H1 (cell line): ENCODE measurements around the gene ARMC12. TPM values are rescaled to one million over a fixed set of nuclear protein-coding genes. Genes with fewer than 3 reads are reported as not detected.
A peak's percentile ranks its signal among the peaks of the same experiment; 100 is the strongest.

Experiments used
- CTCF ChIA-PET: fragments of 300-600 bp; sonication (Branson Sonifier 250); formaldehyde crosslinking; loops from one replicate; lab custom pipeline; 2021; ENCODE audit not compliant: partially characterized antibody; lab: Charles Lee
- POLR2A ChIA-PET: fragments of 300-600 bp; sonication (Branson Sonifier 250); formaldehyde crosslinking; loops from one replicate; lab custom pipeline; 2021; ENCODE audit warnings: inconsistent platforms; ENCODE audit not compliant: partially characterized antibody; lab: Charles Lee
- DNase-seq, 2 experiments: peaks; one replicate each; pipeline versions ENCODE4 v3.0.0 to v3.0.0-alpha.2; 2010 to 2022; ENCODE audit warnings: low spot score in 2 of 2, low read depth in 1 of 2, mixed read lengths in 1 of 2
- FAIRE-seq: peaks from 2 replicates; lab custom pipeline; 2011; peaks lifted over from hg19 to GRCh38; lab: Jason Lieb, UNC
- H2AFZ ChIP-seq: 2 replicates; pipeline ENCODE4 v1.8.1; 2012; ENCODE audit warnings: low read length, inconsistent platforms
- H2AK5ac ChIP-seq: 2 replicates; pipeline ENCODE4 v1.6.1; 2013; ENCODE audit warnings: low read depth, low read length
- H2BK120ac ChIP-seq: replicated peaks from 2 replicates; pipeline ENCODE3; 2013; ENCODE audit warnings: low read depth, low read length, inconsistent platforms
- H2BK12ac ChIP-seq: 2 replicates; pipeline ENCODE4 v1.6.1; 2013; ENCODE audit warnings: low read depth, low read length
- H2BK15ac ChIP-seq: 2 replicates; pipeline ENCODE4 v1.6.1; 2013; ENCODE audit warnings: low read length
- H2BK20ac ChIP-seq: 2 replicates; pipeline ENCODE4 v1.6.1; 2013; ENCODE audit warnings: low read length
- H2BK5ac ChIP-seq: 2 replicates; pipeline ENCODE4 v1.6.1; 2013; ENCODE audit warnings: low read depth, low read length
- H3K14ac ChIP-seq: 2 replicates; pipeline ENCODE4 v1.6.1; 2013; ENCODE audit warnings: inconsistent platforms; ENCODE audit not compliant: insufficient read length
- H3K18ac ChIP-seq: 2 replicates; pipeline ENCODE4 v1.6.1; 2013; ENCODE audit warnings: low read length; ENCODE audit errors: extremely low read depth
- H3K23ac ChIP-seq: 2 replicates; pipeline ENCODE4 v1.6.1; 2013; ENCODE audit warnings: inconsistent platforms; ENCODE audit not compliant: insufficient read length
- H3K23me2 ChIP-seq: 2 replicates; pipeline ENCODE4 v1.6.1; 2013; ENCODE audit warnings: low read depth, low read length
- H3K27ac ChIP-seq: 2 replicates; pipeline ENCODE4 v1.6.1; 2011; ENCODE audit warnings: low read depth, low read length, inconsistent platforms
- H3K27me3 ChIP-seq, 4 experiments: replicated peaks in 1 of 4; 1 replicate in 1 of 4; 2 replicates in 3 of 4; pipeline versions ENCODE4 v1.6.1 to v1.8.1; 2011 to 2013; ENCODE audit warnings: low read length in 3 of 4, mild to moderate bottlenecking in 3 of 4, inconsistent platforms in 2 of 4, mixed read lengths in 2 of 4, moderate library complexity in 1 of 4; ENCODE audit not compliant: control insufficient read depth in 3 of 4, insufficient read depth in 3 of 4; ENCODE audit errors: extremely low read depth in 1 of 4
- H3K36me3 ChIP-seq, 4 experiments: 2 replicates each; pipeline versions ENCODE4 v1.6.1 to v1.8.1; 2011 to 2013; ENCODE audit warnings: mild to moderate bottlenecking in 4 of 4, low read length in 3 of 4, moderate library complexity in 2 of 4, control low read depth in 1 of 4, inconsistent platforms in 1 of 4; ENCODE audit not compliant: insufficient read depth in 4 of 4, control insufficient read depth in 2 of 4
- H3K4ac ChIP-seq: replicated peaks from 2 replicates; pipeline ENCODE3; 2013; ENCODE audit warnings: low read length, low read depth, mixed read lengths, inconsistent platforms; ENCODE audit not compliant: insufficient read length
- H3K4me1 ChIP-seq, 4 experiments: replicated peaks in 1 of 4; 1 replicate in 1 of 4; 2 replicates in 3 of 4; pipeline versions ENCODE4 v1.6.1 to v1.8.1; 2011 to 2013; ENCODE audit warnings: low read length in 3 of 4, inconsistent platforms in 2 of 4, mixed read lengths in 1 of 4; ENCODE audit not compliant: insufficient read depth in 4 of 4, control insufficient read depth in 3 of 4
- H3K4me2 ChIP-seq, 2 experiments: 2 replicates each; pipeline versions ENCODE4 v1.6.1 to v1.8.1; 2011 to 2013; ENCODE audit warnings: low read depth in 2 of 2, low read length in 2 of 2, control low read depth in 1 of 2, inconsistent platforms in 1 of 2, mild to moderate bottlenecking in 1 of 2; ENCODE audit not compliant: insufficient read depth in 1 of 2
- H3K4me3 ChIP-seq, 4 experiments: fragments of 200-600, 300-600 bp in 1 of 4; sonication (generic), shearing (Covaris generic), sonication (Bioruptor Twin) in 1 of 4; 2 replicates each; pipeline versions ENCODE4 v1.5.1 to v1.8.1; 2011 to 2016; ENCODE audit warnings: low read length in 4 of 4, low read depth in 3 of 4, control low read depth in 2 of 4, inconsistent platforms in 2 of 4, mild to moderate bottlenecking in 2 of 4, mixed read lengths in 1 of 4, moderate library complexity in 1 of 4; ENCODE audit not compliant: insufficient read depth in 2 of 4; ENCODE audit errors: extremely low read depth in 1 of 4
- H3K56ac ChIP-seq: replicated peaks from 2 replicates; pipeline ENCODE3; 2013; ENCODE audit warnings: low read depth, mild to moderate bottlenecking, mixed read lengths, low read length, inconsistent platforms; ENCODE audit not compliant: insufficient read length
- H3K79me1 ChIP-seq: 2 replicates; pipeline ENCODE4 v1.6.1; 2013; ENCODE audit warnings: low read depth, low read length, control low read depth
- H3K79me2 ChIP-seq, 2 experiments: 2 replicates each; pipeline versions ENCODE4 v1.6.1 to v1.8.1; 2012 to 2013; ENCODE audit warnings: low read length in 2 of 2, mild to moderate bottlenecking in 2 of 2, inconsistent platforms in 1 of 2; ENCODE audit not compliant: insufficient read depth in 2 of 2, control insufficient read depth in 1 of 2
- H3K9ac ChIP-seq, 4 experiments: replicated peaks in 1 of 4; 1 replicate in 1 of 4; 2 replicates in 3 of 4; pipeline versions ENCODE4 v1.6.1 to v1.8.1; 2011 to 2013; ENCODE audit warnings: low read depth in 3 of 4, low read length in 3 of 4, control low read depth in 2 of 4, mild to moderate bottlenecking in 2 of 4, moderate library complexity in 2 of 4, inconsistent platforms in 1 of 4; ENCODE audit errors: extremely low read depth in 1 of 4
- H3K9me3 ChIP-seq, 2 experiments: 2 replicates each; pipeline versions ENCODE4 v1.6.1 to v1.8.1; 2012 to 2013; ENCODE audit warnings: mild to moderate bottlenecking in 2 of 2, moderate library complexity in 2 of 2, control low read depth in 1 of 2, inconsistent platforms in 1 of 2, low read depth in 1 of 2, low read length in 1 of 2, mixed read lengths in 1 of 2; ENCODE audit not compliant: insufficient read depth in 2 of 2
- H4K20me1 ChIP-seq, 2 experiments: replicated peaks in 1 of 2; 2 replicates each; pipeline versions ENCODE3 to v1.8.1; 2011 to 2013; ENCODE audit warnings: inconsistent platforms in 2 of 2, low read length in 2 of 2, mild to moderate bottlenecking in 1 of 2; ENCODE audit not compliant: insufficient read depth in 2 of 2, control insufficient read depth in 1 of 2
- H4K5ac ChIP-seq: 2 replicates; pipeline ENCODE4 v1.6.1; 2013; ENCODE audit warnings: low read length, low read depth, mixed read lengths, inconsistent platforms; ENCODE audit not compliant: insufficient read length
- H4K8ac ChIP-seq: 2 replicates; pipeline ENCODE4 v1.8.0; 2013; ENCODE audit warnings: mild to moderate bottlenecking, moderate library complexity, low read length, inconsistent platforms; ENCODE audit not compliant: insufficient read depth; ENCODE audit errors: extremely low read depth
- H4K91ac ChIP-seq: replicated peaks from 2 replicates; pipeline ENCODE3; 2013; ENCODE audit warnings: low read length, mixed read lengths, inconsistent platforms; ENCODE audit not compliant: insufficient read length
- CEBPB ChIP-seq: IDR thresholded peaks from 2 replicates; pipeline ENCODE4 v1.6.1; 2012; ENCODE audit warnings: low read depth, low read length
- JUN ChIP-seq: IDR thresholded peaks from 2 replicates; pipeline ENCODE4 v1.6.1; 2011; ENCODE audit warnings: low read depth, mild to moderate bottlenecking, improper control_type of control experiment, low read length
- WGBS, 2 experiments: shearing (Covaris generic) in 1 of 2; methylation state at CpG; one replicate each; pipeline versions ENCODE4 v1.1.6 to v1.1.7; 2013 to 2015; ENCODE audit warnings: low lambda C conversion rate in 2 of 2, mixed read lengths in 2 of 2, inconsistent platforms in 1 of 2, low coverage in 1 of 2, missing lambda C conversion rate in 1 of 2; ENCODE audit not compliant: insufficient replicate concordance in 2 of 2, insufficient coverage in 1 of 2, insufficient read length in 1 of 2; ENCODE audit errors: extremely low coverage in 1 of 2, missing lambda C conversion rate in 1 of 2; 5-methylcytosine and 5-hydroxymethylcytosine counted together
- polyA plus RNA-seq, 7 experiments: library from polyadenylated mRNA; depleted of rRNA in 3 of 7; stranded (reverse) in 5 of 7; unstranded in 2 of 7; fragments of >200 nt in 5 of 7; fragments of 200-250 nt in 2 of 7; gene quantifications; 1 replicate in 5 of 7; 2 replicates in 1 of 7; 4 replicates in 1 of 7; pipeline versions ENCODE4 v1.2.1 to v1.2.3, GENCODE V29; 2011 to 2013; ENCODE audit warnings: missing spikeins in 2 of 7, mixed read lengths in 2 of 7
- total RNA-seq: library from RNA; stranded (reverse); fragmentation: NEBNext Ultra II Directional; extraction: Animal tissue kit (Norgen Biotek cat#: 25700); gene quantifications from 2 replicates; pipeline ENCODE4 v1.2.1, GENCODE V29; 2021

The ARMC12 gene
- total and polyA plus RNA-seq, 2 of the 8 experiments (the other 6 are each of a cell fraction or from before 2014, with no cell fraction given): 0.86 to 3.7 TPM

GRCh38 chr6:35710241-35710847 lies 26.5 kb upstream of the ARMC12 start:
- H3K9me3 ChIP-seq: no peaks in the 10 kb centered on the region
- H3K23ac ChIP-seq: no peak overlapping the region
- no peaks in the 10 kb centered on the region for H3K79me2 ChIP-seq
- no peak overlapping the region for H2BK15ac ChIP-seq
- no peaks in the 10 kb centered on the region for H3K36me3 ChIP-seq
- 65% methylated on average over 4 of the region's 4 CpGs; no CpG with 5 or more reads in 1 of the 2 experiments for WGBS, 2 experiments
- H3K4me1 ChIP-seq: no peaks in the 10 kb centered on the region
- H3K4me3 ChIP-seq: no peak overlapping the region
- no peak overlapping the region for H3K18ac ChIP-seq
- FAIRE-seq (no peak), DNase-seq (peak in 1 of 2 experiments; percentile 16)
- no peak overlapping the region for H4K91ac ChIP-seq
- 0 out of 2 replicates have a peak overlapping the region, but pooled peaks have one; percentile 33 for H2BK12ac ChIP-seq
- H2BK5ac ChIP-seq: no peak overlapping the region
- H2AK5ac ChIP-seq: no peak overlapping the region
- no peaks in the 10 kb centered on the region for H4K20me1 ChIP-seq
- no peaks in the 10 kb centered on the region for H3K79me1 ChIP-seq
- TF ChIP-seq JUN: no peak
- 0 out of 2 replicates have a peak, but pooled peaks have one; percentile 2 for TF ChIP-seq CEBPB
- no peak overlapping the region for H4K5ac ChIP-seq
- H2AFZ ChIP-seq: no peak overlapping the region
- H3K23me2 ChIP-seq: no peaks in the 10 kb centered on the region
- ChIA-PET CTCF (interaction anchor here (0.9 to 1.4 kb wide), 2 partner anchors 26 to 141 kb away, joined by 3 to 9 read pairs; no protein-coding TSS in a partner anchor), POLR2A (no interaction called here)
- no peaks in the 10 kb centered on the region for H3K27me3 ChIP-seq
- no peak overlapping the region for H3K4me2 ChIP-seq
- H3K9ac ChIP-seq: no peak overlapping the region
- no peak overlapping the region for H3K4ac ChIP-seq
- H3K27ac ChIP-seq: no peak overlapping the region
- H2BK20ac ChIP-seq: no peak overlapping the region
- no peak overlapping the region for H3K14ac ChIP-seq
- H2BK120ac ChIP-seq: no peak overlapping the region
- H4K8ac ChIP-seq: no peak overlapping the region
- no peak overlapping the region for H3K56ac ChIP-seq
